AG09309 (cell line): ENCODE measurements around the gene SLC25A51.

ENCODE experiments used
- DNase-seq: peaks from one replicate; pipeline ENCODE4 v3.0.0-alpha.2; 2010; ENCODE audit warnings: low read depth
- H3K4me3 ChIP-seq: 2 replicates; pipeline ENCODE4 v1.5.1; 2011; ENCODE audit warnings: mild to moderate bottlenecking, low read depth, low read length, moderate library complexity; ENCODE audit not compliant: control insufficient read depth
- TF ChIP-seq, protein P1 (sequence below): IDR thresholded peaks from 2 replicates; pipeline ENCODE4 v1.5.1; 2011; ENCODE audit warnings: mild to moderate bottlenecking, low read depth, low read length, inconsistent platforms; ENCODE audit not compliant: insufficient read depth, control insufficient read depth; ENCODE audit errors: missing control alignments

SLC25A51 gene

DNA sequence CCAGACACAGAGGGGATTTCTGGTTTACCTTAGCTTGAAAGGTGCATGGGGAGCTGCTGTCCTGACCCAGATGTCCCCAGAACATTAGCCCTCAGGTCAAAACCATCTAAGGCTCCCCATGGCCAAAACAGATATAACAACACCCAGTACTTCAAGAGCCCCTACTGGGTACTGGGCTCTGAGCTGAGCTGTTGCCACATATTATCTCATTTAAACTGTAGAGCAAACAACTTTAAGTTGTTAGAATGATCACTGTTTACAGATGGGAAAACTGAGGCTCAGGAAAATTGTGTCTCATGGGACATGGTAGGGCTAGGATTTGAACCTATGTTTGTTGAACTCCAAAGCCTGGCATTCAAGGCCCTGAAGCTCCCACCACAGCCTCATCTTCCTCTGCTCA is 20.6 kb upstream of the SLC25A51 start:
- TF ChIP-seq, protein P1, sequence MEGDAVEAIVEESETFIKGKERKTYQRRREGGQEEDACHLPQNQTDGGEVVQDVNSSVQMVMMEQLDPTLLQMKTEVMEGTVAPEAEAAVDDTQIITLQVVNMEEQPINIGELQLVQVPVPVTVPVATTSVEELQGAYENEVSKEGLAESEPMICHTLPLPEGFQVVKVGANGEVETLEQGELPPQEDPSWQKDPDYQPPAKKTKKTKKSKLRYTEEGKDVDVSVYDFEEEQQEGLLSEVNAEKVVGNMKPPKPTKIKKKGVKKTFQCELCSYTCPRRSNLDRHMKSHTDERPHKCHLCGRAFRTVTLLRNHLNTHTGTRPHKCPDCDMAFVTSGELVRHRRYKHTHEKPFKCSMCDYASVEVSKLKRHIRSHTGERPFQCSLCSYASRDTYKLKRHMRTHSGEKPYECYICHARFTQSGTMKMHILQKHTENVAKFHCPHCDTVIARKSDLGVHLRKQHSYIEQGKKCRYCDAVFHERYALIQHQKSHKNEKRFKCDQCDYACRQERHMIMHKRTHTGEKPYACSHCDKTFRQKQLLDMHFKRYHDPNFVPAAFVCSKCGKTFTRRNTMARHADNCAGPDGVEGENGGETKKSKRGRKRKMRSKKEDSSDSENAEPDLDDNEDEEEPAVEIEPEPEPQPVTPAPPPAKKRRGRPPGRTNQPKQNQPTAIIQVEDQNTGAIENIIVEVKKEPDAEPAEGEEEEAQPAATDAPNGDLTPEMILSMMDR = no peak
- no peak for DNase-seq

DNA sequence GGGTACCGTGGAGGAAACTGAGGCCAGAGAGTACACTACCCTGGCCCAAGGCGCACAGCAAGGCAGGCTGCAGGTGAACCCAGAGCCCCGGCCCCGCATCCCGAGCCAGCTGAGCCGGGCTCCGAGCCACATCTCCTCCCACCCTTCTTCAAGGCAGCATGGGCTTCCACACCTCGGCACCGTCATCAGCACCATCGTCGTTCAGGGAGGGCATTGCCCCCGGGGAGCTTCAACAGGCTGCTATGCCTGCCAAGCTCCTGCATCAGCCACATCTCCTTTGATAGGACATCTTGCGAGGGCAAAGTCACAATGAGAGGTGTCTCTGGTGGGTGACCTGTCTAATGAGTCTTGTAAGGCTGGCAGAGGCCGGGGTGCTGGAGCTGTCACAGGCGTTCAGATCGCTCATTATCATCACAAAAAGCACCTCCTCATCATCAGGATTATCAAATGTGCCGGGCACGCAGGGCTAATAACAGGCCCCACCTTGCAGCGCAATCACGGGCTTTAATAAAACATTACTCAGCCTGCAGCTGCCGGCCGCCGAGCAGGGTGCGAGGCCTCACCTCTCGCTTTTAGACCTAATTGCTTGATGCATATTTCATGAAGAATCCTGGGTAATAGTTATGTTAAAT is 20.0 kb upstream of the SLC25A51 start:
- TF ChIP-seq, protein P1 = no peak
- DNase-seq = no peak
- no peak overlapping the region for H3K4me3 ChIP-seq

More for the DNA sequence above, 20.6 kb upstream of the SLC25A51 start:
- H3K4me3 ChIP-seq = no peak overlapping the region

DNA sequence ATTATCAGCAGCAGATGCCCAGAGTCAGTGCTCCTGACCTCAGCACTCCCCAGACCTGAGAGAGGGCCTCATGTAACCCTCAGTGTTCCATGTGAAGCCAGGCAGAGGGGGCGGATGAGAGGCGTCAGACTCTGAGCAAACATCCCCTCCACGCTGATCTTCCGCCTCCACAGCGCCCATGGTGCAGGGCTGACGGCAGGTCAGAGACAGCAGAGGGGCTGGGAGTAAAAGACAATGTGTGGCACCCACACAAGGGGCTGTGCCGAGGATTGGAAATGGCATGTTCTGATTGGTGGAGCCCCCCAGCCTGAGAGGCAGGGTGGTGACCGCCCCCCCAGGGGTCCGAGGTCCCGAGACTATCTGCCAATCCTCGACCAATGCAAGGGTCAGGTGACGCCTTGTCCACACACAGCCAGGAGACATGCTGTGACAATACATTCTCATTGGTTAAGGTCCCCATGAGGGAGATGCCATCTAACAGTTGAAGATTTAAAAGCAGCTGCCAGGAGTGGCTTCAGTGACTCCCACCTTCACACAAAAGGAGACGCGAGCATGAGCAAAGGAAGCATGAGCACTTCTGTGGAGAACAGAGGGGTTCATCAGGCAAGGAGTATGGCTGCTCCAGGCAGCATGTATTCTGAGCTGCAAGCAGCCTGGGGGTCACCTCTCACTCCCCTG is 19.3 kb upstream of the SLC25A51 start:
- TF ChIP-seq, protein P1 = no peak
- H3K4me3 ChIP-seq = no peak overlapping the region
- DNase-seq = no peak

DNA sequence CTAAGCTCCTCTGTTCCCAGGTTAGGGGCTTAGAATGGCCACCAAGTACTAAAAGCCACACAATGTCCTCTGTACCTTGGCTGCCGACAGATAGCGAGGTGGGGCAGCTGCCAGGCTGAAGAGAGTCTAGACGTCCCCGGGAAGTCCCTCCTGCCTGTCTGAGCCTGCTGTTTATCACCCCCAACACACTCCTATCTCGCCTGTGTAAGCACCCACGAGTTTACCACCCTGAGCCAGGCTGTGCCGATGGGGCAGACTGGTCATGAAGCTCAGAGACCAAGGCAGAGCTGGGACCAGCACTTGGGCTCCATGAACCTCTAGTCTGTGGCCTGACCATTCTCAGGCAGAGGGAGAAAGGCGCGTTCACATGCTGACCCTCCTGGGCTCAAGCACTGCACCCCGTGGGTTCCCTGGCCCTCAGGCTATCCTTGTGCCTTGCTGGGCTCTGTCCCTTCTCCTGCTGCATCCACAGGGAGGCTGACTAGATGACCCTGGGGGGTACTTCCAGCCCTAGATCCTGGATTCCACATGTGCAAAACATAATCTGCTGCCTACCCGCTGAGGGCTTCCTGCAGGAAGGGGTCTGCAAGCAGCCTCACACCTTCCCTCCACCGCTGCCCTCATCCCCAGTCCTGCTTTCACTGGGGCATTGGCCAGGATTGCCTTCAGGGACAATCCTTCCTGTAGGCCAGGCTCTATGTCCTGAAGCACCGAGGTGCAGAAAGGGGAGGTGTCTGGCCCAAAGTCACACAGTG is 18.6 kb upstream of the SLC25A51 start:
- no peak overlapping the region for H3K4me3 ChIP-seq
- no peak for DNase-seq
- TF ChIP-seq, protein P1 = no peak

DNA sequence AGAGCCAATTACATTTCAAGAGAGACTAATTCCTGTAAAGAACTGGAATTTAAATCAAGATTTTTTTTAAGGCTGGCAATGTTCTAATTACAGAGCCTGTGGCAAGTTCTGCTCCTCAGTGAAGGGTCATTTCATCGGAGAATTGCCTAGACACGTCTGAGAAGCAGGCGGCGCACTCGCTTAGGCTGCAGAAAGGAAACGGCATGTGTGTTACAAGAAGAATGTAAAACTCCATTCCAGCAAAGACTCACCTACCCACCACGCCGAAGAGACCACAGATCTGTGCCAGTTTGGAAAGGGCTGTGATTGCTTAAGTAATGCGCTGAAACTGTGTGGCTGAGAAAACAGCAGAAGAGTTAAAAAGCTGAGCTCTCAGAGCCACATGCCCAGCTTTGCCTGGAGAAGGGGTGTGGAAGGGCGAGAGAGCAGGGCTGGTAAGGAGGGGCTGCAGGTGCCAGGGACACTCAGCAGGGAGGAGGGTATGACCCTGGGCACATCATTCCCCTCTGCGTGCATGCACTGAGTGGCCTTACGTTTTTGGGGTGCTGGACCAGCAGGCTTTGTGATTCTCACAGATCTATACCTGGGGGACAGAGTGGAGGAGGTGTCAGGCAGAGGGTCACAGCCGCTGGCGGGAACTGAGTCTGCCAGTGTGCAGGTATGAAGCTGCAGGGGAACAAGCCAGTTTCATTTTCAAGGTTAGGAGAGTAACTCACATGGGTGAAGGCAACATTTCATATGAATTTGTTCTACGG is 17.8 kb upstream of the SLC25A51 start:
- no peak for DNase-seq
- no peak overlapping the region for H3K4me3 ChIP-seq
- TF ChIP-seq, protein P1 = no peak

DNA sequence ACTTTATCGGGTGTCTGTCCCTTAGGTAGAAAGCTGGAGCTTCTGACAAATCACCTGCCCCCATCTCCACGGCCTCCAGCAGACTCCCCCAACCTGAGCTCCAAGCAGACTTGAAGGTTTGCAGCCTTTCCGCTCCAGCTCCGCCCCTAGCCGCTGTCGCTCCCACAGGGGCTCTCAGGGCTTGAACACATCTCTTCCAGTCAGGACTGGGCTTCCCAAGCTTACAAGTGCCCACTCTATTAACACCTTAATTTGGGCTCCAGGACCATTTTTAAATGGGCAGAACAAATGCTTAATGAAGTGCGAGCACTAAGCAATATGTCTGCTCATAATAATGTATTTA is 17.2 kb upstream of the SLC25A51 start:
- H3K4me3 ChIP-seq = no peak overlapping the region
- no peak for DNase-seq
- TF ChIP-seq, protein P1 = no peak
